Activated CD8-positive, alpha-beta T cell treated with anti-CD3 and anti-CD28 coated beads for 36 hours (primary cell): ENCODE data around the gene HTR6. TPM values are rescaled to one million over a fixed set of nuclear protein-coding genes. Genes with fewer than 3 reads are reported as not detected.

ENCODE experiments used
- ATAC-seq: fragments of 200-7000 bp; cut with Tn5 transposase; one replicate; pipeline ENCODE4 v1.10.0; 2021; ENCODE audit warnings: mild to moderate bottlenecking, moderate library complexity
- CTCF ChIA-PET: fragments of 350-600 bp; sonication (Branson Sonifier 250); formaldehyde crosslinking; loops from one replicate; lab custom pipeline; 2021; ENCODE audit warnings: antibody characterized with exemption; lab: Charles Lee
- POLR2A ChIA-PET: fragments of 350-600 bp; sonication (Branson Sonifier 250); formaldehyde crosslinking; loops from one replicate; lab custom pipeline; 2021; ENCODE audit warnings: antibody characterized with exemption; lab: Charles Lee
- DNase-seq: peaks from one replicate; pipeline ENCODE4 v3.0.0-alpha.2; 2020
- H3K27ac Mint-ChIP-seq: one replicate; pipeline ENCODE4 v1.8.0; 2021; ENCODE audit warnings: mild to moderate bottlenecking, mixed read lengths
- H3K27me3 Mint-ChIP-seq: one replicate; pipeline ENCODE4 v1.8.0; 2021; ENCODE audit warnings: mixed read lengths
- H3K36me3 Mint-ChIP-seq: one replicate; pipeline ENCODE4 v1.8.0; 2021; ENCODE audit warnings: low read depth, mixed read lengths
- H3K4me1 Mint-ChIP-seq: one replicate; pipeline ENCODE4 v1.8.0; 2021; ENCODE audit warnings: low read depth, mixed read lengths
- H3K4me3 Mint-ChIP-seq: one replicate; pipeline ENCODE4 v1.8.0; 2021; ENCODE audit warnings: mild to moderate bottlenecking, moderate library complexity, mixed read lengths
- H3K9me3 Mint-ChIP-seq: one replicate; pipeline ENCODE4 v1.8.0; 2021; ENCODE audit warnings: mixed read lengths
- intact Hi-C: fragments of 100-400 bp; cut with micrococcal nuclease; formaldehyde crosslinking; loops from one replicate; pipeline ENCODE4 v1.10.0; 2022
- total RNA-seq, 2 experiments: library from RNA; stranded (reverse); gene quantifications; one replicate each; pipeline ENCODE4 v1.2.3, GENCODE V29; 2021
- TF ChIP-seq, protein P1 (sequence below): fragments of 200-600 bp; IDR thresholded peaks from one replicate; pipeline ENCODE4 v1.8.0; 2022; ENCODE audit warnings: antibody characterized with exemption, mild to moderate bottlenecking

HTR6 gene
- total RNA-seq, 2 experiments from 2014 or later = not detected

- Mint-ChIP-seq H3K9me3 (no peaks in the 10 kb centered on the region), H3K4me1 (peaks cover 13% of the 10 kb centered on the region), H3K36me3 (peaks cover 16% of the 10 kb centered on the region), H3K27ac (no peak overlapping the region), H3K27me3 (no peaks in the 10 kb centered on the region), H3K4me3 (no peak overlapping the region)
- TF ChIP-seq, protein P1, sequence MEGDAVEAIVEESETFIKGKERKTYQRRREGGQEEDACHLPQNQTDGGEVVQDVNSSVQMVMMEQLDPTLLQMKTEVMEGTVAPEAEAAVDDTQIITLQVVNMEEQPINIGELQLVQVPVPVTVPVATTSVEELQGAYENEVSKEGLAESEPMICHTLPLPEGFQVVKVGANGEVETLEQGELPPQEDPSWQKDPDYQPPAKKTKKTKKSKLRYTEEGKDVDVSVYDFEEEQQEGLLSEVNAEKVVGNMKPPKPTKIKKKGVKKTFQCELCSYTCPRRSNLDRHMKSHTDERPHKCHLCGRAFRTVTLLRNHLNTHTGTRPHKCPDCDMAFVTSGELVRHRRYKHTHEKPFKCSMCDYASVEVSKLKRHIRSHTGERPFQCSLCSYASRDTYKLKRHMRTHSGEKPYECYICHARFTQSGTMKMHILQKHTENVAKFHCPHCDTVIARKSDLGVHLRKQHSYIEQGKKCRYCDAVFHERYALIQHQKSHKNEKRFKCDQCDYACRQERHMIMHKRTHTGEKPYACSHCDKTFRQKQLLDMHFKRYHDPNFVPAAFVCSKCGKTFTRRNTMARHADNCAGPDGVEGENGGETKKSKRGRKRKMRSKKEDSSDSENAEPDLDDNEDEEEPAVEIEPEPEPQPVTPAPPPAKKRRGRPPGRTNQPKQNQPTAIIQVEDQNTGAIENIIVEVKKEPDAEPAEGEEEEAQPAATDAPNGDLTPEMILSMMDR = no peak
- ChIA-PET POLR2A (interaction anchor here (0.6 kb wide), 1 partner anchor 411 kb away, joined by 3 read pairs; no protein-coding TSS in a partner anchor), CTCF (interaction anchor here (0.9 to 1.7 kb wide), 5 partner anchors 11 to 95 kb away, joined by 3 to 5 read pairs (median 4); no protein-coding TSS in a partner anchor)
- ATAC-seq (no peak), DNase-seq (no peak)
- intact Hi-C loops = no loop called here
These were observed 44.8 kb upstream of the HTR6 start for GRCh38 chr1:19619697-19620384.

- intact Hi-C loops = no loop called here
- Mint-ChIP-seq H3K4me1 (peaks cover 9% of the 10 kb centered on the region), H3K9me3 (no peaks in the 10 kb centered on the region), H3K27me3 (no peaks in the 10 kb centered on the region), H3K27ac (no peak overlapping the region), H3K4me3 (no peak overlapping the region), H3K36me3 (peaks cover 18% of the 10 kb centered on the region)
- CTCF ChIA-PET = interaction anchor here (0.7 to 1.7 kb wide), 4 partner anchors 10 to 279 kb away, joined by 3 to 5 read pairs (median 4); no protein-coding TSS in a partner anchor
- DNase-seq = no peak
- POLR2A ChIA-PET = interaction anchor here (1.3 kb wide), 1 partner anchor 11 kb away, joined by 3 read pairs; no protein-coding TSS in a partner anchor
- ATAC-seq = no peak
- TF ChIP-seq, protein P1 = no peak
These were observed 43.9 kb upstream of the HTR6 start for GRCh38 chr1:19620786-19621185.

DNA sequence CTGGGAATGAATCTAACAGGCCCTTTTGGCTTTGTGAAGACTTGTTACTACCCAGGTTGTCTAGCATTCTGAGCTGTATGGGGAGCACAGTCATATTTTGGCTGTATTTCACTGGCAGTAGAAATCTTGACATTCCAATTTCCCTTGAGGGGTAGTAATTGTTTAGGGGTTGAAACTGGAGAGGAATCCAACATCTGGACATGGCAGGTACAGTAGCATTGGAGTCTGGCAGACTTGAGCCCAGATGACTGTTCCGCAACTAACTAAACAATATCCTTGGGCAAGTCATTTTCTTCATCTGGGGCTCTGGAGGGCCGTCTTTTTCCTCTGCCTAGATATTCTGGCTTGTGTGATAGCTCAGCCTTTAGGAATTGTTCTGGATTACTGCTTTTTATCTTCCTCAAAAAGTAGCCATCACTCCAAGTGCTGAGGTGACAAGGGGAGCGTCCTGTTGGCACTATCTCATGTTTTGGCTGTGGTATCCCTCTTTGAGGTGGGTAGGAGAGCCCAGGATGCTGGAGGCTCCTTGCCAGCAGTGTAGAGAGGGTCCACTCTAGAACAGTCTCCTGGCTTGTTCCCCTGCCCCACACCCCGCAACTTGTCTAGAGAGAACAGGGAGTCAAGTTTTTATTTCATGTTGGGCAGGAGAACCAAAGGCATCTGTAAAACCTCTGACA lies 43.3 kb upstream of the HTR6 start:
- Mint-ChIP-seq H3K36me3 (peaks cover 18% of the 10 kb centered on the region), H3K27me3 (no peaks in the 10 kb centered on the region), H3K4me3 (no peak overlapping the region), H3K4me1 (peaks cover 7% of the 10 kb centered on the region), H3K9me3 (no peaks in the 10 kb centered on the region), H3K27ac (no peak overlapping the region)
- TF ChIP-seq, protein P1 = no peak
- ATAC-seq (no peak), DNase-seq (no peak)
- POLR2A ChIA-PET = interaction anchor here (1.3 kb wide), 1 partner anchor 11 kb away, joined by 3 read pairs; no protein-coding TSS in a partner anchor
- CTCF ChIA-PET = interaction anchor here (0.7 to 1.7 kb wide), 3 partner anchors 9 to 280 kb away, joined by 3 to 5 read pairs (median 4); no protein-coding TSS in a partner anchor
- intact Hi-C loops = no loop called here

- POLR2A ChIA-PET = no interaction called here
- Mint-ChIP-seq H3K36me3 (peaks cover 19% of the 10 kb centered on the region), H3K9me3 (no peaks in the 10 kb centered on the region), H3K27ac (no peak overlapping the region), H3K27me3 (no peaks in the 10 kb centered on the region), H3K4me3 (no peak overlapping the region), H3K4me1 (peaks cover 3% of the 10 kb centered on the region)
- TF ChIP-seq, protein P1 = no peak
- ATAC-seq = no peak
- CTCF ChIA-PET = no interaction called here
- intact Hi-C loops = no loop called here
- no peak for DNase-seq
These were observed 42.5 kb upstream of the HTR6 start for GRCh38 chr1:19622204-19622603.
